Gastrocnemius medialis (tissue), 4 donors: ENCODE measurements around the gene EHMT2. TPM values are rescaled to one million over a fixed set of nuclear protein-coding genes. Genes with fewer than 3 reads are reported as not detected.
"Not testable (repeated sequence)": the region's sequence is repeated elsewhere in the genome, so short reads cannot be mapped to it uniquely, and the experiment has no call there.

Source experiments
- ATAC-seq, 2 donors: fragments of 150-250 bp; one replicate each; pipeline ENCODE4 v1.9.1; 2016
- DNase-seq, 2 donors: peaks; one replicate each; pipeline ENCODE4 v3.0.0-alpha.2; 2019
- H3K27ac ChIP-seq, 4 donors: fragments of 200-600 bp; sonication (generic); 1 replicate in 1 of 4; 2 replicates in 3 of 4; pipeline ENCODE4 v1.5.1; 2016 to 2018; ENCODE audit warnings: mild to moderate bottlenecking in 2 of 4, moderate library complexity in 1 of 4
- H3K27me3 ChIP-seq, 3 donors: fragments of 200-600 bp; sonication (generic) in 2 of 3; 1 replicate in 1 of 3; 2 replicates in 2 of 3; pipeline versions ENCODE4 v1.5.1 to v1.6.0; 2016 to 2019; ENCODE audit warnings: mild to moderate bottlenecking in 1 of 3, moderate library complexity in 1 of 3
- H3K36me3 ChIP-seq, 2 donors: fragments of 200-600 bp; sonication (generic) in 1 of 2; one replicate each; pipeline ENCODE4 v1.5.1; 2017 to 2018
- H3K4me1 ChIP-seq, 2 donors: fragments of 200-600 bp; sonication (generic) in 1 of 2; one replicate each; pipeline ENCODE4 v1.5.1; 2016 to 2017; ENCODE audit warnings: mild to moderate bottlenecking in 2 of 2
- H3K4me3 ChIP-seq, 4 donors: fragments of 200-600 bp; sonication (generic) in 3 of 4; 1 replicate in 1 of 4; 2 replicates in 3 of 4; pipeline ENCODE4 v1.5.1; 2016 to 2019; ENCODE audit warnings: mild to moderate bottlenecking in 2 of 4
- H3K9me3 ChIP-seq, 3 donors: fragments of 200-600 bp; sonication (generic) in 2 of 3; 1 replicate in 1 of 3; 2 replicates in 2 of 3; pipeline ENCODE4 v1.5.1; 2016 to 2019
- POLR2A ChIP-seq, 2 donors: fragments of 450-650 bp; IDR thresholded peaks; one replicate each; pipeline ENCODE4 v1.6.1; 2017; ENCODE audit warnings: antibody characterized with exemption in 2 of 2, mild to moderate bottlenecking in 2 of 2, moderate library complexity in 2 of 2
- in situ Hi-C, 4 donors: fragments of 200-750 bp; cut with MboI; loops; one replicate each; pipeline versions ENCODE4 v1.15.0 to v1.8.0; 2017; ENCODE audit warnings: low sequenced_read_pairs in 4 of 4
- intact Hi-C: fragments of 100-400 bp; cut with DNase I; formaldehyde crosslinking; loops from one replicate; pipeline ENCODE4 v1.15.1; 2023; ENCODE audit warnings: low total_unique reads
- total RNA-seq, 4 donors: library from RNA; depleted of rRNA; stranded (reverse); fragments of >200 nt; gene quantifications; one replicate each; pipeline versions ENCODE4 v1.1.0 to v1.2.3, GENCODE V29; 2016
- TF ChIP-seq, protein P1 (sequence below), 5 experiments: fragments of 450-650 bp in 3 of 5; fragments of 200-600 bp in 2 of 5; sonication (generic) in 2 of 5; IDR thresholded peaks in 4 of 5; conservative IDR thresholded peaks in 1 of 5; 1 replicate in 4 of 5; 2 replicates in 1 of 5; pipeline ENCODE4 v1.5.1; 2016 to 2019; ENCODE audit warnings: antibody characterized with exemption in 5 of 5, mild to moderate bottlenecking in 3 of 5, moderate library complexity in 3 of 5

EHMT2 gene
- total RNA-seq, 4 donors from 2014 or later: 8.4 to 17.5 (median 13.0) TPM

- Histone ChIP-seq H3K36me3 (no peaks in the 10 kb centered on the region), H3K27ac (no peak overlapping the region), H3K9me3 (no peaks in the 10 kb centered on the region), H3K4me3 (no peak overlapping the region), H3K4me1 (no peaks in the 10 kb centered on the region), H3K27me3 (no peaks in the 10 kb centered on the region)
- intact Hi-C loops (no loop called here), in situ Hi-C loops (no loop called here)
- DNase-seq (no peak), ATAC-seq (no peak)
- TF ChIP-seq POLR2A (IDR thresholded peaks at IDR 0.05): no peak
- TF ChIP-seq, protein P1, sequence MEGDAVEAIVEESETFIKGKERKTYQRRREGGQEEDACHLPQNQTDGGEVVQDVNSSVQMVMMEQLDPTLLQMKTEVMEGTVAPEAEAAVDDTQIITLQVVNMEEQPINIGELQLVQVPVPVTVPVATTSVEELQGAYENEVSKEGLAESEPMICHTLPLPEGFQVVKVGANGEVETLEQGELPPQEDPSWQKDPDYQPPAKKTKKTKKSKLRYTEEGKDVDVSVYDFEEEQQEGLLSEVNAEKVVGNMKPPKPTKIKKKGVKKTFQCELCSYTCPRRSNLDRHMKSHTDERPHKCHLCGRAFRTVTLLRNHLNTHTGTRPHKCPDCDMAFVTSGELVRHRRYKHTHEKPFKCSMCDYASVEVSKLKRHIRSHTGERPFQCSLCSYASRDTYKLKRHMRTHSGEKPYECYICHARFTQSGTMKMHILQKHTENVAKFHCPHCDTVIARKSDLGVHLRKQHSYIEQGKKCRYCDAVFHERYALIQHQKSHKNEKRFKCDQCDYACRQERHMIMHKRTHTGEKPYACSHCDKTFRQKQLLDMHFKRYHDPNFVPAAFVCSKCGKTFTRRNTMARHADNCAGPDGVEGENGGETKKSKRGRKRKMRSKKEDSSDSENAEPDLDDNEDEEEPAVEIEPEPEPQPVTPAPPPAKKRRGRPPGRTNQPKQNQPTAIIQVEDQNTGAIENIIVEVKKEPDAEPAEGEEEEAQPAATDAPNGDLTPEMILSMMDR (IDR thresholded peaks at IDR 0.05 in 4 of 5, conservative IDR thresholded peaks at IDR 0.05 in 1 of 5): no peak
Measured at GRCh38 chr6:31933537-31933936, 36.0 kb upstream of the EHMT2 start.

DNA sequence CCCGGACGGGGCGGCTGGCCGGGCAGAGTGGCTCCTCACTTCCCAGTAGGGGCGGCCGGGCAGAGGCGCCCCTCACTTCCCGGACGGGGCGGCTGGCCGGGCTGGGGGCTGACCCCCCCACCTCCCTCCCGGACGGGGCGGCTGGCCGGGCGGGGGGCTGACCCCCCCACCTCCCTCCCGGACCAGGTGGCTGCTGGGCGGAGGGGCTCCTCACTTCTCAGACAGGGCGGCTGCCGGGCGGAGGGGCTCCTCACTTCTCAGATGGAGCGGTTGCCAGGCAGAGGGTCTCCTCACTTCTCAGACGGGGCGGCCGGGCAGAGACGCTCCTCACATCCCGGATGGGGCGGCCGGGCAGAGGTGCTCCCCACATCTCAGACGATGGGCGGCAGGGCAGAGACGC, 34.6 kb upstream of the EHMT2 start:
- ATAC-seq, DNase-seq, H3K4me3 ChIP-seq, in situ Hi-C loops, H3K27ac ChIP-seq, H3K36me3 ChIP-seq, H3K4me1 ChIP-seq, H3K9me3 ChIP-seq, H3K27me3 ChIP-seq, intact Hi-C loops: not testable (repeated sequence)

GRCh38 chr6:31930962-31931361, 33.5 kb upstream of the EHMT2 start:
- no peaks in the 10 kb centered on the region for H3K36me3 ChIP-seq
- no peaks in the 10 kb centered on the region for H3K4me1 ChIP-seq
- in situ Hi-C loops: no loop called here
- intact Hi-C loops: no loop called here
- no peak for TF ChIP-seq POLR2A (IDR thresholded peaks at IDR 0.05)
- TF ChIP-seq, protein P1 (IDR thresholded peaks at IDR 0.05 in 4 of 5, conservative IDR thresholded peaks at IDR 0.05 in 1 of 5): no peak
- DNase-seq (no peak), ATAC-seq (no peak)
- H3K4me3 ChIP-seq: no peak overlapping the region
- no peaks in the 10 kb centered on the region for H3K9me3 ChIP-seq
- H3K27ac ChIP-seq: no peak overlapping the region
- H3K27me3 ChIP-seq: no peaks in the 10 kb centered on the region

DNA sequence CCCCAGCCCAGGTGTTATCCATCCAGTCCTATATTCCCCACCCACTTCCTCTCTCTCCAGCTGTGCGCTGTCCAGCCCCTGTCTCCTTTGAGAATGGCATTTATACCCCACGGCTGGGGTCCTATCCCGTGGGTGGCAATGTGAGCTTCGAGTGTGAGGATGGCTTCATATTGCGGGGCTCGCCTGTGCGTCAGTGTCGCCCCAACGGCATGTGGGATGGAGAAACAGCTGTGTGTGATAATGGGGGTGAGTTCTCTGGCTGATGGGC, 31.1 kb upstream of the EHMT2 start:
- no peaks in the 10 kb centered on the region for H3K36me3 ChIP-seq
- in situ Hi-C loops (no loop called here), intact Hi-C loops (no loop called here)
- H3K4me3 ChIP-seq: no peak overlapping the region
- H3K9me3 ChIP-seq: no peaks in the 10 kb centered on the region
- H3K27ac ChIP-seq: no peak overlapping the region
- DNase-seq (no peak), ATAC-seq (no peak)
- H3K4me1 ChIP-seq: no peaks in the 10 kb centered on the region
- no peaks in the 10 kb centered on the region for H3K27me3 ChIP-seq
- no peak for TF ChIP-seq POLR2A (IDR thresholded peaks at IDR 0.05)
- TF ChIP-seq, protein P1 (IDR thresholded peaks at IDR 0.05 in 4 of 5, conservative IDR thresholded peaks at IDR 0.05 in 1 of 5): no peak

- DNase-seq (no peak), ATAC-seq (no peak)
- Histone ChIP-seq H3K27me3 (no peaks in the 10 kb centered on the region), H3K9me3 (no peaks in the 10 kb centered on the region), H3K36me3 (no peaks in the 10 kb centered on the region), H3K4me1 (no peaks in the 10 kb centered on the region), H3K4me3 (peak overlapping the region in 2 of 4 donors; percentile 12 to 17), H3K27ac (no peak overlapping the region)
- in situ Hi-C loops (no loop called here), intact Hi-C loops (no loop called here)
- TF ChIP-seq POLR2A (IDR thresholded peaks at IDR 0.05): no peak
- TF ChIP-seq, protein P1 (IDR thresholded peaks at IDR 0.05 in 4 of 5, conservative IDR thresholded peaks at IDR 0.05 in 1 of 5): no peak
Measured at GRCh38 chr6:31927863-31928671, 30.6 kb upstream of the EHMT2 start.
